ENCODE measurements around the gene CYP2C9. TPM values are rescaled to one million over a fixed set of nuclear protein-coding genes. Genes with fewer than 3 reads are reported as not detected.

CYP2C9 gene
- total and polyA plus RNA-seq, 2 donors (not counting 1 experiment from before 2014, with no cell fraction given), result not detected

GRCh38 chr10:95035332-95036295 lies 97.2 kb downstream of the CYP2C9 start:
- no peaks in the 10 kb centered on the region for H4K20me1 ChIP-seq (ENCODE audit: control insufficient read depth, insufficient read depth, low read length, poor library complexity, severe bottlenecking)
- no peaks in the 10 kb centered on the region for H3K4me1 ChIP-seq (ENCODE audit: control insufficient read depth in 2 of 2, insufficient read depth in 2 of 2, low read length in 2 of 2)
- H3K9ac ChIP-seq (ENCODE audit: low read length), result no peak overlapping the region
- peaks cover 13% of the 10 kb centered on the region for H3K27me3 Mint-ChIP-seq
- no peak overlapping the region for H3K4me2 ChIP-seq (replicated peaks; ENCODE audit: low read depth, low read length, poor library complexity, severe bottlenecking)
- no peaks in the 10 kb centered on the region for H3K9me3 Mint-ChIP-seq (ENCODE audit: insufficient read depth)
- no peak overlapping the region for H3K4me3 ChIP-seq (ENCODE audit: control extremely low read depth in 1 of 5, extremely low read depth in 1 of 5, insufficient read depth in 1 of 5, low read depth in 2 of 5, low read length in 4 of 5)
- intact Hi-C loops (cut with micrococcal nuclease), result no loop called here
- ChIA-PET POLR2A (no interaction called here), CTCF (no interaction called here)
- ATAC-seq (ENCODE audit: low read depth), result no peak
- H3K4me1 Mint-ChIP-seq, result no peaks in the 10 kb centered on the region
- H3K27me3 ChIP-seq (replicated peaks in 1 of 4; ENCODE audit: control extremely low read depth in 1 of 4, control insufficient read depth in 3 of 4, insufficient read depth in 4 of 4, low read length in 3 of 4), result no peaks in the 10 kb centered on the region
- H3K27ac Mint-ChIP-seq, result no peak overlapping the region
- DNase-seq, result no peak
- no peaks in the 10 kb centered on the region for H3K36me3 ChIP-seq (replicated peaks in 1 of 2; ENCODE audit: control extremely low read depth in 1 of 2, control insufficient read depth in 1 of 2, extremely low read depth in 1 of 2, insufficient read depth in 2 of 2, low read length in 1 of 2)
- WGBS (ENCODE audit: insufficient coverage), result no CpG with 5 or more reads among the region's 4 CpGs
- no peak for TF ChIP-seq EZH2 (IDR thresholded peaks at IDR 0.05; ENCODE audit: borderline replicate concordance, insufficient read depth, low read depth, low read length, poor library complexity, severe bottlenecking)
- TF ChIP-seq, protein P1, sequence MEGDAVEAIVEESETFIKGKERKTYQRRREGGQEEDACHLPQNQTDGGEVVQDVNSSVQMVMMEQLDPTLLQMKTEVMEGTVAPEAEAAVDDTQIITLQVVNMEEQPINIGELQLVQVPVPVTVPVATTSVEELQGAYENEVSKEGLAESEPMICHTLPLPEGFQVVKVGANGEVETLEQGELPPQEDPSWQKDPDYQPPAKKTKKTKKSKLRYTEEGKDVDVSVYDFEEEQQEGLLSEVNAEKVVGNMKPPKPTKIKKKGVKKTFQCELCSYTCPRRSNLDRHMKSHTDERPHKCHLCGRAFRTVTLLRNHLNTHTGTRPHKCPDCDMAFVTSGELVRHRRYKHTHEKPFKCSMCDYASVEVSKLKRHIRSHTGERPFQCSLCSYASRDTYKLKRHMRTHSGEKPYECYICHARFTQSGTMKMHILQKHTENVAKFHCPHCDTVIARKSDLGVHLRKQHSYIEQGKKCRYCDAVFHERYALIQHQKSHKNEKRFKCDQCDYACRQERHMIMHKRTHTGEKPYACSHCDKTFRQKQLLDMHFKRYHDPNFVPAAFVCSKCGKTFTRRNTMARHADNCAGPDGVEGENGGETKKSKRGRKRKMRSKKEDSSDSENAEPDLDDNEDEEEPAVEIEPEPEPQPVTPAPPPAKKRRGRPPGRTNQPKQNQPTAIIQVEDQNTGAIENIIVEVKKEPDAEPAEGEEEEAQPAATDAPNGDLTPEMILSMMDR (IDR thresholded peaks at IDR 0.05), result no peak
- H3K4me3 Mint-ChIP-seq, result no peak overlapping the region
- no peak overlapping the region for H2AFZ ChIP-seq (ENCODE audit: insufficient read depth, low read depth, low read length, poor library complexity, severe bottlenecking)
- no peaks in the 10 kb centered on the region for H3K9me3 ChIP-seq (ENCODE audit: control extremely low read depth in 1 of 3, control insufficient read depth in 2 of 3, insufficient read depth in 1 of 3, low read length in 2 of 3)
- H3K27ac ChIP-seq (ENCODE audit: low read length in 2 of 2), result no peak overlapping the region
- H3K79me2 ChIP-seq (ENCODE audit: control insufficient read depth, insufficient read depth, low read length), result no peaks in the 10 kb centered on the region

DNA sequence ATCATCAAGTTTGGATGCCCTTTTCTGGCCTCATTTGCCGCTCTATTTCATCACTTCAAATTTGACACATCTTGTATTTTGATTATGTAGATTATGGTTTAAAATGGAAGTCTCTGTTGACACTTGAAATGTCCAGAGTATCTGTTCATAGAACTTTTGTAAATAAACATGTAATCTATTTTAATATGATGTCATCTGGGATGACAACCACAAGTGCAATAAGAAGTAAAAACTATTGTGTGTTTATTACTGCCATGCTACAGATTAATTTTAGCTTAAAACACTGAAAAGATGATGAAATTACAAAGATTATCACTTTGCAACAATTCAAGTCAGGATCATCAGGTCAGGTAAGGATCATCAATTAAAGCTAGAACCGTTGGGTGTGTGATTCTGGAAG lies 100.8 kb downstream of the CYP2C9 start:
- Histone ChIP-seq H3K27me3 (replicated peaks in 1 of 4; ENCODE audit: control extremely low read depth in 1 of 4, control insufficient read depth in 3 of 4, insufficient read depth in 4 of 4, low read length in 3 of 4) (no peaks in the 10 kb centered on the region), H3K4me1 (ENCODE audit: control insufficient read depth in 2 of 2, insufficient read depth in 2 of 2, low read length in 2 of 2) (no peaks in the 10 kb centered on the region), H3K36me3 (replicated peaks in 1 of 2; ENCODE audit: control extremely low read depth in 1 of 2, control insufficient read depth in 1 of 2, extremely low read depth in 1 of 2, insufficient read depth in 2 of 2, low read length in 1 of 2) (no peaks in the 10 kb centered on the region), H2AFZ (ENCODE audit: insufficient read depth, low read depth, low read length, poor library complexity, severe bottlenecking) (no peak overlapping the region), H3K27ac (ENCODE audit: low read length in 2 of 2) (no peak overlapping the region), H3K79me2 (ENCODE audit: control insufficient read depth, insufficient read depth, low read length) (no peaks in the 10 kb centered on the region), H3K9ac (ENCODE audit: low read length) (no peak overlapping the region), H4K20me1 (ENCODE audit: control insufficient read depth, insufficient read depth, low read length, poor library complexity, severe bottlenecking) (no peaks in the 10 kb centered on the region), H3K9me3 (ENCODE audit: control extremely low read depth in 1 of 3, control insufficient read depth in 2 of 3, insufficient read depth in 1 of 3, low read length in 2 of 3) (no peaks in the 10 kb centered on the region), H3K4me3 (ENCODE audit: control extremely low read depth in 1 of 5, extremely low read depth in 1 of 5, insufficient read depth in 1 of 5, low read depth in 2 of 5, low read length in 4 of 5) (no peak overlapping the region), H3K4me2 (replicated peaks; ENCODE audit: low read depth, low read length, poor library complexity, severe bottlenecking) (no peak overlapping the region)
- H3K27me3 Mint-ChIP-seq, result peaks cover 11% of the 10 kb centered on the region
- intact Hi-C loops (cut with micrococcal nuclease), result no loop called here
- DNase-seq (no peak), ATAC-seq (ENCODE audit: low read depth) (no peak)
- WGBS (ENCODE audit: insufficient coverage), result no CpG with 5 or more reads among the region's 2 CpGs
- ChIA-PET CTCF (no interaction called here), POLR2A (no interaction called here)
- no peak for TF ChIP-seq EZH2 (IDR thresholded peaks at IDR 0.05; ENCODE audit: borderline replicate concordance, insufficient read depth, low read depth, low read length, poor library complexity, severe bottlenecking)
- TF ChIP-seq, protein P1 (IDR thresholded peaks at IDR 0.05), result no peak
- H3K4me1 Mint-ChIP-seq, result no peaks in the 10 kb centered on the region
- no peak overlapping the region for H3K4me3 Mint-ChIP-seq
- H3K27ac Mint-ChIP-seq, result no peak overlapping the region
- no peaks in the 10 kb centered on the region for H3K9me3 Mint-ChIP-seq (ENCODE audit: insufficient read depth)
